ENCODE measurements around the gene RFNG.
A peak's percentile ranks its signal among the peaks of the same experiment; 100 is the strongest.

RFNG gene

DNA sequence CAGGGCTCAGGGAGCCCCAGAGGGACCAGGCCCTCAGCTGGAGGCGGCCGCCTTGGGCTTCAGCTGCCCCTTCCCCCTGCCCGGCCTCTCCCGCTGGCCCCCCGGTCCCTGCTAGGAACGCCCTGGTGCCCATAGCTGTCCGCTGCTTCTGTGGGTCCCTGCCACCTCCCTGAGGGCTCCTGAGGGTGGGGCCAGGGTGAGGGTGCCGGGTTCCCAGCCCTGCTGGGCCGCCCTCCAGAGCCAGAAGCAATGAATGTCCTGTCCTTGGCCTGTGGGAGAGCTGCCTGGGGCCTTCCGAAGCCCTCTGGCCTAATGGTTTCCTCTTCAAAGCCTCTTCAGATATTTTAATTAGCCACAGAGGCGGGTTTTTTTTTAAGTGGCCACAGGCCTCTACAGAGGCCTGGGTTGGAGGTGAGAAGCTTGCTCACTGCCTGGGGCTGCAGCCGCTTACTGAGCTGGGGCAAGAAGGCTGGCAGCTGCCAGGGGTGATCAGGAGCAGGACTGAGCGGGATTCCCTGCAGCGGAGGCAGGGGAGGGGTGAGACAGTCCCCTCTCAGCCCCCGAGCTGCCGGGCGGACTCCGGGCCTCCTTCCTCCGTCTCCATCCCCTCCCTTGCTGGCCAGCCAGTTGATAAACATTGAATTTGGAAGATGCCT is 38.8 kb downstream of the RFNG start:
- DNase-seq = no peak

DNA sequence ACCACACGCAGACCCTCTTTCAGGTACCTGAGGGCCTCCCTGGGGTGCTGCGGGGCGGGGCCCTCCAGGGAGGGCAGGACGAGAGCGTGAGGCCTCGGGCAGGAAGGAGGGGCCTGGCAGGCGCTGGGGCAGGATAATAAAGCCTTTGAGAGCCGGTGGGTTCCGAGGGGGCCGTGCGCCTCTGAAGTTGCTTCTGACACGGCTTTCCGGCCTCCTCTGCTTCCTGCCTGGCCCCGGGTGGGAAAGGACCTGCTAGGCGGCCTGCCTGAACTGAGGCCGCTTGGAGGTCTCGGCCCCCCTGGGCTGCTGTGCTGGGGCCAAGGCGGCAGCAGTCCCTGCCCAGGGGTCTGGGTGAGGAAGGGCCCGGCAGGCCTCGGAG is 39.4 kb downstream of the RFNG start:
- DNase-seq = no peak

DNA sequence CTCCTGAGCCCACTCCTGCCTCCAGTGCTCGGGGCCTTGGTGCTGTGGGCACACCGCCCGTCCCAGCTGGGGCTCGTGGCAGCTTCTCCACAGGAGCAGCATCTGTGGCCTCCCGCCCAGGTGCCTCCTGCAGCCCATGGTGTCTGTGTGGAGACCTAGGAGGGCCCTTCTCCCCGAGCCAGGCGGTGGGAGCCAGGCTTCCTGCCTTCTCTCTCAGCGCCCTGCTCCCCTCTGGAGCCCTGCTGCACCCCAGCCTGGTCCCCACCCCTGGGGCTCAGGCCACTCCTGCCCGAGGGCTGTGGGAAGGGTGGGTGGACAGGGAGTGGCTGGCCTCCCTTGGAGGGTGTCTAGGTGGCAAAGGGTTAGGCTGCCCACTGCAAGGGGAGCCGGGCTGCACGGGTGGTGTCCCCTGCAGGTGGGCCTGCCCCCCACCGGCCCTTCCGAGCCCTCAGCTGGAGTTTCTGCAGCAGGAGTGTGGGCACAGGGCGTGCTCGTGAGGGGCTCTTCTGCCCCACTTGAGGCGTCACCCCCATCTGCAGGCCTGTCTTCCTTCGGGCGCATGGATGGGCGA is 39.9 kb downstream of the RFNG start:
- no peak for DNase-seq

DNA sequence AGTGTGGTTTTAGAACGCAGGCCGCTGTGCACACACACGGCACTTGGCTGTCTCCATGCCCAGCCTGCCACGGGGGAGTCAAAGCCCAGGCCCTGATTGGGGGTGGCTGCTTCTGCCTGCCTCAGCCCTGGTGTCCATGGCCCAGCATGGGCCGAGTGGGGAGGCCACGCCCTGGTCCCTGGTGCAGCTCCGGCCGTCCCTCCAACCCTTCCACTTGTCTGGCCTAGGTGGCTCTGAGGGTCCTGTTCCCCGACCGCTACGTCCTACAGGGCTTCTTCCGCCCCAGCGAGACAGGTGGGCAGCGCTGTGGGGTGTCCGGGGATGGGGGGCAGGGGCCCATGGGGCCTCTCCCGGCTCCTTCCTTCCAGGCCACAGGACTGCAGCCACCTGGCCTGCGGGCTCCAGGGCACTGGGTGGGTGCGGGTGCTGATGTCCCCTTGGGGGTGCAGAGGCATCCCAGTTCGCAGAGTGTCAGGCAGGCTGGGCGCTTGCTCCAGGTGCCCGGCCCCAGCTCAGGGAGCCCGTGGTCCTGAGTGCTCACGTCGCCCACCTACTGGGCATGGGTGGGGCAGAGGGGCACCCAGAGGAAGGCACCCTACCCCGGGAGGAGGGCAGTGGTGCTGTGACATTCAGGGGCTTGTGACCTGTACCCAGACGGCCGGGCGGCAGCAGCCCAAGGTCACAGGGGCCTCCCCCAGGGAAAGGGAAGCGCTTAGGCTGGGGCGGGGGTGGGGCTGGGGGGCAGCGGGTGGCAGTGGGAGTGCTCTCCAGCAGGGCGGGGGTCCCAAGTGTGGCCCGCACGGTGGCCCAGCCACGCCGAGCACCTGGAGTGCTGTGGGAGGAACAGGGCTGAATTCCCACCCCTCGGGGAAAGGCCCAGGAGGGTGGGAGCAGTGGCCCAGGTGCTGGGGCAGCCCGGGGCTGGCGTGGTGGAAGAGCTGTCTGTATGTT is 40.8 kb downstream of the RFNG start:
- DNase-seq = no peak

DNA sequence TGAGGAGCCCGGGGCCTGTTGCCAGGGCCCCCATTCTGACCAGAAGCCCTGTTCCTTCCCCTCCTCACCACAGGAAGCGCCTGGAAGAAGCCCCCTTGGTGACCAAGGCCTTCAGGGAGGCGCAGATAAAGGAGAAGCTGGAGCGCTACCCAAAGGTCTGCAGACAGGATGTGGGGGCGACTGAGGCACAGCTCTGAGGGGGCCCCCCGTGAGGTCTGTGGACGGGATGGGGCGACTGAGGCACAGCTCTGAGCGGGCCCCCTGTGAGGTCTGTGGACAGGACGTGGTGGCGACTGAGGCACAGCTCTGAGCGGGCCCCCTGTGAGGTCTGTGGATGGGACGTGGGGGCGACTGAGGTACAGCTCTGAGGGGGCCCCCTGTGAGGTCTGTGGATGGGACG is 42.2 kb downstream of the RFNG start:
- no peak for DNase-seq

DNA sequence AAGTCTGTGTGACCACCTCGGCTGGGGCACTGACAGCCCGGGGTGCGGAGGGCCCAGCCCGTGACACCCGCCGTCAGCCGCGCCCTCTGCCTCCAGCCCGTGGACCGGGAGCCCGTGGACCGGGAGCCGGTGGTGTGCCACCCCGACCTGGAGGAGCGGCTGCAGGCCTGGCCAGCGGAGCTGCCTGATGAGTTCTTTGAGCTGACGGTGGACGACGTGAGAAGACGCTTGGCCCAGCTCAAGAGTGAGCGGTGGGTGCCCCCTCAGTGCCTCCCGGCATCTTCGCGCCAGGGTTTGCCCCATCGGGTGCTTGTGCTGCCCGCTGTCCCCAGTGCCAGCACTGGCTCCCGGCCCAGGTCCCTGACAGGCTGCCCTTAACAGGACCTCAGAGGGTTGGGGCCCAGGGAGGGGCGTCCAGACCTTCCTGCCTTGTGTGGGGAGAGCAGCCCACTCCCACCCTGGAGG is 42.6 kb downstream of the RFNG start:
- no peak for DNase-seq

DNA sequence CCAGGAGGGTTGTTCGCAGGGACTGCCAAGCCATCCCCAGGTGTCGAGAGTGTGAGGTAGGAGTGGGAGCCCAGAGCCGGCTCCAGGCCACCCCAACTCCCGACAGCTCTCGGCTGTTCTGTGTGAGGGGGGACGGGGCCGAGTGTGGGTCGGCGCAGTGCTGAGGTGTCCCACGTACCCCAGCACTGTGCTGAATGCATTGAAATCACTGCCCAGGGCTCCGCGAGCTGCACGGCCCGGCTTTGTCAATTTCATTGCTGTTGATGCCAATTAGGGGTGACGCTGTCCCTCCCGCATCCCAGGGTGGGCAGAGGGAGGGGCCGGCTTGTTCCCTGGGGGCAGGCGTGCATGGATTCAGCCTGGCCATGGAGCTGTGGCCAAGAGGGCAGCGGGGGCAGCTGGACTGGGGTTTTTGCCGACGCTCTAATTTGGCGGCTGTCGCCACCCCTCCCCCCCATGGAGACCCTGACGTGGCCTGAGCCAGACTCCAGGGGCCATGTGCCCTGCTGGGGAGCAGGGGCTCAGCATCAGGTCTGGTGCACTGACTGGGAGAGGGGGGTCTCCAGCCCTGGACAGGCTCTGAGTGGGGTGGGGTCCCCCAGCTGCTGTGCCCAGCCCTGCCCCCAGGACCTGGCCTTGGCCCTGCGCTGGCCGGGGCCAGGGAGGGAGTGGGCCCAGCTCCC is 43.2 kb downstream of the RFNG start:
- no peak for DNase-seq

DNA sequence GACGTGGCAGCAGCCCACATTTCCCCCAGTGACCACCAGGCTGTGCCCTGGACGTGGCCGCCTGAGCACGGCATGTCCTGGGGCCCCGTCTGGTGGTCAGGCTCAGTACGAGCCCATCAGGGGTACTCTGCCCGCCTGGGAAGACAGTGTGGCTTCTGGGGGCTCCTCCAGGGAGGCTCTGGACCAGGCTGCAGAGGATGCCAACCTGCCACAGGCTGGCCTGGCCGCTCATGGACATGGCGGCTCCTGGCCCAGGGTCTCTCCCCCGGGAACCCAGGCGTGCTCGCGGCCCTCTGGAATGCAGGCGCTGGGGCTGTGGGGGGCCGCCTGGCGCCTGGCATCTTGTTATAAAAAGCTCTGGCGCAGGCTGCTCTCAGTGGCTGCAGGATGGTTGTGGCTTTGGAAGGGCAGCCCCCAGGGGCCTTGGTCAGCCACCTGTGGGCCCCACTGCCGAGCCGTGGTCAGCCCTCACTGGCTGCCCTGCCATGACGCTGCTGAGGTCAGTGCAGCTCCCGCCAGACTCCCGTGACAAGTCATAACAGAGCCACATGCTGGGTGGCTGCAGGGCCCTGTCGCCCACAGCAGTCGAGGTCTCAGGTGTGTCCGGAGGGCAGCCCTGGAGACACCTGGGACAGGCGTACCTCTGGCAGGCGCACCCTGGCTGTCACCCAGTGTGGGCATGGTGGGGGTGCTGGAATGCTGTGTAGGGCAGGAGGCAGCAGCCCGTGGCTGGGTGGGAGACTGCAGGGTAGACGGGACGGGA is 43.9 kb downstream of the RFNG start:
- no peak for DNase-seq

DNA sequence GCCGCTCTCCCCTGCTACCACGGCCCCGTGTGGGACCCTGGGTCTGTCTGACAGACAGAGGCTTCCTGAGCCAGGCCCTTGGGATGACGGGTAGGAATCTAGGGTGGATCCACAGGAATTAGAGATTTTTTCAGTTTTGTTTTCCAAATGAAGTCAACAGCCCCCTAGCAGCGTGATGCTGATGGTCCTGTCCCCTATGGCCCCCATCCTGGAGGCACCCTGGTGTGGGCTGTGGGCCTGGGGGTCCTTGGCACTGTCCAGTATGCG is 44.5 kb downstream of the RFNG start:
- no peak for DNase-seq

DNA sequence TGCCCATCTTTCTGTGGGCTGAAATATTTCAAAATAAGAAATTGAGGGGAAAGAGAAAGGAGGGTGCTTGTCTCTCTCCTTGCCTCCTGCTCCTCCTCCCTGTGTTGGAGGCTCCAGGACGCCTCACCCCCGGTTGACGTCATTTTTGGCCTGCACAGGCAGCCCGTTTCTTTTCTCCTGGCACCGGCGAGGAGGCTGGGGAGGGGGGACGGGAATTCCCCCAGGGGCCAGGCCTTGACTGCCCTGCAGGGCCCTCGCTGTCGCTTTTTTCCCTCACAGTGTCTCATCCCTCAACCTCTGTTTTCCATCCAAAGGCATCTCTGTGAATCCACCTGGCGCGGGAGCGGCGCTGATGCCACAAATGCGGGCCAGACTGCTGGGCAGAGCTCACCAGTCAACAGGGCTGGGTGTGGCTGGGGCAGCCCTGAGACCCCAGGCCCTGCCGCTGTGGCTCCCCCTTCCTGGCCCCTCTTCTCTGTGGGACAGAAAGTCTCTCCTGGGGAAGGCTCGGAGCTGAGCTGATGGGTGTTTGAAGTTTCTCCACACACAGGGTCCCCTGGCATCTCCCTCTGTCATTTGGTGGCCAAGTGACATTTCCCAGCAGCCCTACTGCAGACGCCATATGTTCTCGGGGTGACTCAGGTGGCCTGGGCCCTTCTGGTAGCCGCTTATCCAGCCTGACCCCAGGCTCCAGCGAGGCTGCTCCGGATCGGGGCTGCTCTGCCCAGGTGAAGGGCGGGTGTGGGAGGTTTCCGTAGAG is 45.0 kb downstream of the RFNG start:
- peak; percentile 32 to 34 for DNase-seq

DNA sequence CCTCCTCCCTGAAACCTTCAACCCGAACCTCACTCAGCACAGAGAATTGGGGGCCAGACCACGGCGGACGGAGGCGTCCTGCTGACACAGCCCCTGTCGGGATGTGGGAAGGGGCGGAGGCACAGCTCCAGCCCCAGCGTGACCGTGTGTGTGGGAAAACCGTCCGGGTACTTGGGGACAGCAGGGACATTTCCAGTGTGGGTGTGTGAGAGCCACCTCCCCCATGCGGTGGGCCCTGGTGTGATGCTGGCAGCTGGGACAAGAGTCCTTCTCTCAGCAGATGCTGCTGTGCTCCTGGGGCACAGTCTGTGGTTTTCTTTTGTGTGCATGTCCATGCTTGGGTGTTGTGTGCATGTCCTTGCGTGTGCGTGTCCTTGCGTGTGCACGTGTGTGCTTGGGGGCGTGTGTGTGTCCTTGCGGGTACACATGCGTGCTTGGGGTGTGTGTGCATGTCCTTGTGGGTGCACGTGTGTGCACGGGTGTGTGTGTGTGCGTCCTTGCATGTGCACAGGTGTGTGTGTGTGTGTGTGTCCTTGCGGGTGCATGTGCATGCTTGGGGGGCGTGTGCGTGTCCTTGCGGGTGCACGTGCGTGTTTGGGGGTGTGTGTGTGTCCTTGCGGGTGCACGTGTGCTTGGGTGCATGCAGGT is 45.8 kb downstream of the RFNG start:
- DNase-seq = no peak

DNA sequence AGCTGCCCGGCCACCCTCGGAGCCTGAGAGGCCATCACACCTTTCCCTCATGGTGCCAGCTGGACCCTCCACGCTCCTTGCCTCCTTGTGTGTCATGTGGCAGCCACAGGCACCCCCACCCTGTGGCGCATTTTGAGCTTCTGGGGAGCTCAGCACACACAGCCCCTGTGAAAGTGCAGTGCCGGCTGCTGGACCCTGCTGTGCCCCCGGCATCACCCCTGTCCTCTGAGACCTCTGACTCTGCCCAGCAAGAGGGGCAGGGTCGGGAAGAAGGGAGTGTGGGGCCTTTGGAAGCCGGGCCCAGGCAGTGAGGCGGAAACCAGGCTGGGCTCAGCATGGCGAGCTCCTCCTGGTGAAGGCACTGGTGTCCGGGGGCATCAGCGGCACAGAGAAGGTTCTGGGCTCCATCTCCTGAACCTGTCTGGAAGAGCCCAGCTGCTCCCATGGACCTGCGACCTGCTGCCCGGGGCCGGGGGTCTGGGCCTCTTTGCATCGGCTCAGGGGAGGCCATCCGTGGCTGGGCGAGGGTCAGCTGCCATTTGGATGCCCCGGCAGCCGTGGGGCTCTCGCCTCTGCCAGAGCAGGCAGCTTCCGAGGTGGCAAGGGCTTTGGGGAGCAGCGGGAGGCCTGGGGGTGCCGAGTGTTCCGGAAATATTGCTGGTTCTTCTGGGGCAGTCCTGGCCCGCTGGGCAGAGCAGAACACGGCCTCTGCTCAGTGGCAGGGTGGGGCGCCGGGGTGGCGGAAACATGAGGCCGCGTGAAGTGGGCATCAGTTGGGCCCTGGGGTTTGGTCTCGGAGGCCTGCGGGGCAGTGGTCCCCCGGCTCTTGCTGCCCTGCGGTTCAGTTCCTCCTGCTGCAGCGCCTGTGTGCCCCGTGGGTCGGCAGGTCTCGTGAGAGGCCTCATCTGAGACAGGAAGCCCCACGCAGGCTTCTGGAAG is 46.8 kb downstream of the RFNG start:
- DNase-seq = no peak

DNA sequence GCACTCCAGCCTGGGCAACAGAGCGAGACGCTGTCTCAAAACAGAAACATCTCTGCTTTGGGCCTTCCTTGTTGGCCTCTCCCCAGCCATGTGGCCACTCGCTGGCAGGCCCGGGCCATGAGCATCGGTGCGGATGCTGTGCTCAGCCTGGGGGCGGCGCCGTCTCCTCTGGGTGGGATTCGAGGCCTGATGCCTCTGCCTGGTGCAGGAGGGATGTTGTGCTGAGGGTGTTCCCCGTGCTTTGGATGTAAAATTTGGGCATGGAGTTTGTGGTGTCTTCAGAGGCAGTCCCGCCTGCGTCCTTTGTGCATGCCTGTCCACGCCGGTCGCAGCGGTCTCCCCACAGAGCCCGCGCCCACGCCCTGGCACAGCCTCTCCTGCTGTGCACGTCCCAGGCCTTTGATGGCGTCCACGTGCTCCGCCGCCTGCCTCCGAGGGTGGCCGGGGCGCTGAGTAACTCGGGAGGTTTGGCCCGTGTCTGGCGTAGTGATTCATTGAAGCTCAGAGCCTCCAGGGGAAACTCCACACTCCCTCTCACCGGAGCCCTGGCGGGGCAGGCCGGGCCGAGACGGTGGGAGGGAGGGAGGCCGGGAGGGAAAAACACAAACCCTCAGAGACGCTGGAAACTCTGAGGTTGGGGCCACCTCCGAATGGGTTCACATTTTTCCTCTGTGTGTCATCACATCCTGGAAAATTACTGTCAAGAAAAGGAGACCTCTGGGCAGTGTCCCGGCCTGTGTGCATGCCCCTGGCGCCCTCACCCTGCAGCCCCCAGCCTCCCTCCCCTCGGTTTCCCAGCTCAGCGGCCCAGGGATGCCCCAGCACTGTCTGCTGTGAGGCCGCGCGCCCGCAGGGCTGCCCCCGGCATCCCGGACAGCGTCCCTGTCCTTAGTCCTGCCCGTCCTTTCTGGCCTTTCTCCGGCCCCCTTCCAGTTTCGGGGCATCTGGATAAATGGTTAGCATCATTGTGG is 47.9 kb downstream of the RFNG start:
- no peak for DNase-seq

DNA sequence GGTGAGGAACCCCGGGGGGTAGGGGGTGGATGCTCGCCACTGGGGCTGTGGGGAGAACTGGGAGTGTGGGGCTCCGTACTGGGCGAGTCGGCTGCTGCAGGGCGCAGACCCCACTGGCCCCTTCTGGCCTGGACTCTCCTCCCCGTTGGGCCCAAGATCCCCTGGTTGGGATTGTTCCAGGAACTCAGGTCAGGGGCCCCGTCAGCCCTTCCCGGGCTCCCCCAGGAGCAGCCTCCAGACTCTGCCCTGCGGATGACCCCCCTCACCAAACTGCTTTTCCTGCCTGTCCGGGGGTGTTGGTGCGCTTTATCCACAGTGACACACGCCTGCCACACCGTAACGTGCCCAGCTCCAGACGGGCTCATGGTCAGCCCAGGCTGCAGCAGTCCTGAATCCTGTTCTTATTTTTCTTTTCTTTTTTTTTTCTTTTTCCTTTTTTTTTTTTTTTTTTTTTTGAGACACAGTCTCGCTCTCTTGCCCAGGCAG is 50.0 kb downstream of the RFNG start:
- no peak for DNase-seq

DNA sequence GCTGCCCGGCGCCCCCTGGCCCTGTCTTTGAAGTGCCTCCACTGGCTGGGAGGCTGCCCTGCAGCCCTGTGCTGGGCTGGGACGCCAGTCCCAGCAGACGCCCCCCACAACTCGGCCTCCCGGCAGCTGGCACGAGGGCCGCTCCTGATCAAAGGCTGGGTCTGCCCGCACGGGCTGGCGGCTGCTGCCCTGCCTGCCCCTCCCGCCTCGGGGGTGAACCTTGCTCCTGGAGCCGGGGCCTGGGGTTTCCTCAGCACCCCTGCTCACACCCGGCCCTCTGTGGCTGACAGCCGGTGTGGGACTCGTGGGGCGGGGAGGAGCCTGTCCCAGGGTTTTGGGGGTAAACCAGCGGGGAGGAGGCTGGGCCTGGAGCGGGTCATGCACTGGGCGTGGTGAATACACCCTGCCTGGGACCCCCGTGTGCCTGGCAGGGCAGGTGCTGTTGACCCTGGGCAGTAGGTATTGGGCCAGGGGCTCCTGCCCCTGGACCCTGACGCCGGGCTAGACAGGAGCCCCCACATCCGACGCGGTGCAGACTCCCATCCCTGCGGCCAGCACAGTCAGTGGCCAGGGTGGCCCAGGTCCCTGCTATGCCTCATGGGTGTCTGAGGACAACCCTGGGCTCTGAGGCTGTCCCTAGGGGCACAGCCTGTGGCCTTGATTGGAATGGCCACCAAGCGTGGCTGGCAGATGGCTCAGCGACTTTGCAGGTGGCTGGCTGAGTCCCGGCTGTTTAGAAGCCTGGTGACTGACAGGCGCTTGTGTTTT is 50.6 kb downstream of the RFNG start:
- DNase-seq = no peak

DNA sequence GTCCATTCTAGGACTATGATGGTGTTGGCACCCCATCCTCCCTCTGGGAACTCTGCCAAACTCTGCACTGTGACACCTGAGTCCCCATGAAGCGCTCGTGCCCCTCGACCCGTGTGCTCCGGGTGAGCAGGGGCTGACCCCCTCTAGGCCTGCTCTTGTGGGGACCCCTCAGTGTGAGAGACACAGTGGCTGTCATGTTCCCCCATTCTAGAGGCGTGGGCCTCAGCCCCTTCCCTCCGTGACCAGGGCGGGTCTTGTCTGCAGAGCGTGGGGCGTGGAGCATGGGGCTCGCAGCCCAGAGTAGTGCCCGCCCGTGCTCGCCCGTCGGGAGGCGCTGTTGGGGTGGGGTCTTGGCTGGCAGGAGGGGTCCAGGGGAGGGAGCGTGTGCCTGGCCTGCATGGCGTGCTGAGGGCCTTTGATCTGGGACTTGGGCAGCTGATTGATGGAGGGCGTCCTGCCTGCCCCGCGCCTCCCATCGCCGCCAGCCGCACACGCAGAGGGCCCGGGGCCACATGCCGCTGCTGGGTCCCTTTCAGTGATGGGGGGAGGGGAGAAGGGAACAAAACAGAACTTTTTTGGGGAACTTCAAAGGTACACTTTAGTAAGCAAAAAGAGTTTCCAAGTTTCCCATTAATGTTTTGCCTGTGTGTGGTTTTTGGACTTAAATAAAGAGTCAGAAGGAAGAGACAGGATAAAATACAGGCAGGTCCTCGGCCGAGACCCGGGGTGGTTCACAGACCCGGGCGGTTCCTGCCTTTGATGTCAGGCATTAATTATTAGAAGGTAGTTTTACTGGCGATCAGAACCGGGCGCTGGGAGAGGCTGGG is 51.4 kb downstream of the RFNG start:
- no peak for DNase-seq

DNA sequence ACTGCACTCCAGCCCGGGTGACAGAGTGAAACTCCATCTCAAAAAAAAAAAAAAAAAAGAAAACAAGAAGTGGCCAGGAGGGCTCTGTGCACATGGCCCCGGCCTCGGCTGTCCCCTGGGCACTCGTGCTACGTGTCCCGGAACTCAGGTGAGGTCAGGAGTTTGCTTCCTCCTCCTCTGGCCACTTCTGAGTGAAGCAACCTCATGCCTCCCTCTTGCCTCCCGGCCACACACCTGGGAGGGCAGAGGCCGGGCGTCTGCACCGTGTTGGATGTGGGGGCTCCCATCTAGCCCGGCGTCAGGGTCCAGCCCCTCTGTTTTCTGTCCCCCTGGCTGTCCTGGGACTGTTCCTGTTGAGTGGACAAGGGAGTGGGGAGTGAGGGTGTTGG is 52.0 kb downstream of the RFNG start:
- no peak for DNase-seq

Measured in hippocampal formation (tissue), 2 donors.